ENCODE results near the gene PPP1R14D.

PPP1R14D gene

GRCh38 chr15:40828447-40829036 lies at the start of gene PPP1R14D:
TSS of gene PPP1R14D (minus strand) at chr15:40828708. CDS start at chr15:40828641, 67 bp downstream.
- in situ Hi-C loops (cut with HindIII; ENCODE audit: low sequenced_read_pairs), result no loop called here
- no peak for DNase-seq (ENCODE audit: low read depth)
- H3K4me3 ChIP-seq (ENCODE audit: low read depth, low read length), result no peak within 1 kb of the TSS
- TF ChIP-seq CTCF (IDR thresholded peaks at IDR 0.05; ENCODE audit: low read depth, low read length, missing control alignments), result no peak

- no peak for DNase-seq (ENCODE audit: low read depth)
- in situ Hi-C loops (cut with HindIII; ENCODE audit: low sequenced_read_pairs), result no loop called here
These were observed 49.2 kb upstream of the PPP1R14D start for GRCh38 chr15:40877694-40878093.

GRCh38 chr15:40875991-40876730 lies 47.7 kb upstream of the PPP1R14D start:
- no peak overlapping the region for H3K4me3 ChIP-seq (ENCODE audit: low read depth, low read length)
- in situ Hi-C loops (cut with HindIII; ENCODE audit: low sequenced_read_pairs), result no loop called here
- no peak for TF ChIP-seq CTCF (IDR thresholded peaks at IDR 0.05; ENCODE audit: low read depth, low read length, missing control alignments)
- DNase-seq (ENCODE audit: low read depth), result no peak

More at GRCh38 chr15:40877694-40878093, 49.2 kb upstream of the PPP1R14D start:
- no peak overlapping the region for H3K4me3 ChIP-seq (ENCODE audit: low read depth, low read length)
- TF ChIP-seq CTCF (IDR thresholded peaks at IDR 0.05; ENCODE audit: low read depth, low read length, missing control alignments), result no peak

- in situ Hi-C loops (cut with HindIII; ENCODE audit: low sequenced_read_pairs), result no loop called here
These were observed 45.4 kb upstream of the PPP1R14D start, which contains the start of gene RHOV for GRCh38 chr15:40873694-40874561. TSS of gene RHOV (minus strand) at chr15:40874234. CDS start at chr15:40874139, 95 bp downstream.

GRCh38 chr15:40872791-40873693 lies 44.5 kb upstream of the PPP1R14D start:
- TF ChIP-seq CTCF (IDR thresholded peaks at IDR 0.05; ENCODE audit: low read depth, low read length, missing control alignments), result no peak

More at GRCh38 chr15:40873694-40874561, 45.4 kb upstream of the PPP1R14D start, which contains the start of gene RHOV:
- H3K4me3 ChIP-seq (ENCODE audit: low read depth, low read length), result peak within 1 kb of the TSS; percentile 43
- DNase-seq (ENCODE audit: low read depth), result no peak
- peak; percentile 29 for TF ChIP-seq CTCF (IDR thresholded peaks at IDR 0.05; ENCODE audit: low read depth, low read length, missing control alignments)

More at GRCh38 chr15:40872791-40873693, 44.5 kb upstream of the PPP1R14D start:
- in situ Hi-C loops (cut with HindIII; ENCODE audit: low sequenced_read_pairs), result no loop called here
- peak overlapping the region; percentile 43 for H3K4me3 ChIP-seq (ENCODE audit: low read depth, low read length)
- no peak for DNase-seq (ENCODE audit: low read depth)

Measured in astrocyte of the cerebellum (primary cell).